NCI-H1105 (cell line): ENCODE measurements around the gene SEMA5A.

Experiments
- DNase-seq: peaks from one replicate; lab custom pipeline; 2025; lab: John Stamatoyannopoulos, UW

The SEMA5A gene

DNA sequence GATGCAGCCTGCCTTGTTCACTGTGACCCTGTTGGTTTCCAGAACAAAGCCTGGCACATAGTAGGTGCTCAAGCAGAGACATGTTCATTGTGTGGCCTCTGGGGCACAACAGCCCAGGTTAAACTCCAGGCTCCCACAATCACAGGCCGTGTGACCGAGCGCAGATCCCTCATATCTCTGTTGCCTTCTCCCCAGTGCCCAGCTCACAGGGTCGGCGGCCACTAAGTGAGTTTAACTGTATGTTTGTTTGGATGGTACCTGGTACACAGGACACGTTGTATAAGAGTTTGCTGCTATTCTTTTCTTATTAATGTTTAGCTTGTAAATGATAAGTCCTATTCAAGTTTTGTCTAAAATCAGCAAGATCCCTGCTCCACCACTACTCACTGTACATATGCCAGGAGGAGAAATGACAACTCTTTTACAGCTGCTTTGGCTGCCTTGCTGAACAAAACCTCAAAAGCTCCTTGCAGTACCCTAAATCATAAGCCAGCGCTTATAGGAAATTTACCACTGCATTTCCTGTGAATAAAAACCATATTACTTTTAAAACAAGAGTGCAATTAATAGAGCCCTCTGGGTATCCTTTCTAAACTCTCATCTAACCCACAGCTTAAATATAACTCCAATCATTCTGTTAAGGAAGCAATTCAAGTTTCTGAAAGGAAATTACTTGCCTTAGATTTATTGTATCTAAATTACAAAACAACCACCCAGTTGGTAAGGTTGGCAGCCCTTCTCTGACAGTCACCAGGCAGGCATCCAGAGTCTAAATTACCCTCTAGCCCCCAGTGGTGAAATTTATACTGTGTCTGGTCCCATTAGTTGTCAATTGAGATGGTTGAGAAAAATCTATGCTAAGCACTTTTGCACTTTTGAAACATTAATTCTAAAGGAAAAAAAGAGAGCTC is 379.4 kb downstream of the SEMA5A start:
- no peak for DNase-seq

DNA sequence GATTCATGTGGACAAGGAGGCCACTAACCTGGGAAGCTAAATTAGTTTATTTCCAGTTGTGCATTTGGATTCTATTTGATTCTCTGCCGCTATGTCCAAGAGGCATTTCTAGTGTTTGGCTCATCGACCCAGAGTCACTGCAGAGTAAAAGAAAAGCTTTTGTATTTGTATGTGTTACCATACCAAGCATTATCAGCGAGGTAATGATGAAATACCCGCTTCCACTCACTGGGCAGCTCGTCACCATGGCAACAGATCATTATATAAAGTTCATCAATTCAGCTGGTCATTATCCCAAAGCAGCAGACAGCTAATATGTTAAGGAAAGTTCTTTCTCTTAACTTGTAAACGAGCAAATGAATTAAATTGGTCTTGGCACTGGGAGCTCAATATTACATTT is 380.3 kb downstream of the SEMA5A start:
- no peak for DNase-seq

DNA sequence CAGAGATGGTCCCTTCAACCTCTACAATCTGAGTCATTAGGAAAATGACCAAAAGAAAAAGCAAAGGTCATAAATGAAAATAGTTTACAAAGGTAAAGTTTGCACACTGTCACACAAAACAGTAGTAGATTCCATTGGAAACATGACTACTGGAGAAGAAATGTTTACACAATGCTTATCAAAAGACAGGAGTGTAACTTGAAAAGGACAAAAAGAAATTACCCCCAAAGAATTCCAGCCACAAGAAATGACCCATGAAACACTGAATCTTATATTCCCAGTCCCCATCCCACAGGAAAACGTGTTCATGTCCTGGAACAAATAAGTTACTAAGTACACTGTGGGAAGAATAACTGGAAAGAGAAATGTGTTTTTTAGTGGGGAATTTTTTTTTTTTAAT is 385.1 kb downstream of the SEMA5A start:
- DNase-seq = no peak

DNA sequence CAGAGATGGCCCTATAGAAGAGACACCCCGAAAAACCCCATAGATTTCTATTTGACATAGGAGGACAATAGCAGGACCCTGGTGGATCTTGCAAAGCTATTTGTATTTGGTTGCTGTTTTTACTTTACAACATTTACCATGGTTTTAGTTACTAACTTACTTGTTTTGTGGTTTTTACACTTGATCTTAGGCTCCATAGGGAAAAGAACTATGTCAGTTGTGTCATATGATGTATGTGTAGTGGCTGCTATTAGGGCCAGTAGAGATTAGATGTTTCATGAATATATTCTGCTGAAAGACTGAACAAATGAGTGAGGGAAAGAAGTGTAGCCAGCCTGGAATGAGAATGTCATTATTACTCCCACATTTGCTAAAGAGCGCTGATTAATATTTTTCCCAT is 388.1 kb downstream of the SEMA5A start:
- DNase-seq = no peak

DNA sequence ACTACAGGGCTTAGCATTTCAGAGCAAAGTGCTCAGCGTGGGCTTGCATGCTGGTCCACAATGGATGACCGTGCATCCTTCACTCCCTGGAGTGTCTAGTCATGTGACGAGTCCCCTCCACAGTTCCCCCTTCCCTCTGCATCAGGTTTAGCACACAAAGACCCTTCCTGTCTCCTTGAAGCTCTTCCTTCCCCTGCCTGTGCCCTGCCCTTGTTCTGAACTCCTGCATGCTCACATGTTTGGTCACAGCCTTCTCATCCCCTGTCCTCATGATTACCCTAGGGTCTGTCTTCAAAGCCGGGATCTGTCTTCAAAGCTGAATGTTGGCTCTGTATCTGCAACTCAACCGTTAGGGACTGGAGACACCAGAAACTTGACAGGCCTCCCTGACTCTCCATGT is 388.9 kb downstream of the SEMA5A start:
- no peak for DNase-seq

DNA sequence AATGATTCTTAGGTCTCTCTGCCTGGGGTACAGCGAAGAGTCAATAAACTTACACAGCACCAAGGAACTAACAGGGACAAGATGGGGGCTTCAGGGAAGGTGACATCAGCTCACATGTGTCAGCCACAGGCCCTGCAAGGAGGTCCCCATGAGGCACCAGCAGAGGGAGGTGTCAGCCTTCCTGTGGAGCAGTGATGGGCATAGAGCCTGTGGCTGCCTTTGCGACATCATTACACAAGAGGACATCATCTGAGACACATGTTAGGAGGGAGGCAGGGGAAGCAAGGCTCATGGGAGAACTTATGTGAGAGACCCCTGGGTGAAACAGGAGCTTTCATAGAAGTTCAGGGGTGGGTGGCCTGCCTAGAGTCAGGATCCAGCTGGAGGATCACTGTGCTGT is 389.6 kb downstream of the SEMA5A start:
- DNase-seq = no peak

DNA sequence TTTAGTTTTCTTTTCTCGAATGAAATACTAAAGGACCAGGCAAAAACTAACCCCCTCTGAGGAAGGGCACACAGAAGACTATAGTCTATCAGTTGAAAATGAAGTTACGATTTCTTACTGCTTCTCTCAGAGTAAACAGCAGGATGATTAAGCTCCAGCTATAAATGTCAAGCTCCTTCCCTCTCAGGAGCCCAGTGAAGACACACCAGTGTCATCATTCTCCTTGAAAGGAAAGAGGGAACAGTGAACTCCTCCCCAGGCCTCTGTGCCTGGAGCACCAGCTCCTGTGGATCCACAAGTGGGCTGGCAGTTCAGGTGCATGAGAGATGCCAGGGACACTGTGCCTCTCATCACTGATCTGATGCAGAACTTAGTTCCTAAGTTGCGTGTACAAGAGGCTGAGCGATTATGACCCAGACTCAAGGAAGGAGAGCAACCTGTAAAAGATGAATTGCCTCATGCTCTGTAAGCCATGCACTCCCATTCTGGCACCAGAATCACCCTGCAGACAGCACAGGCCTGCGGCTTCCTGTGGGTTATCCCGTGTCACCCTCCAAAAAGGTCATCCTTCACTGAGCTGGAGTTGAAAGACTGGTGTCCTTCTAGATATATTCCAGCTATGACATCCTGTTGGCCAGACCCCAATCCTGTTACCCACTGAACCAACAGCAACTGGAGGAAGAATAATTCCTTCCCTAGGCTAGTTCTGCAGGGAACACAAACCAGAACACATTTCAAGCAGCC is 394.0 kb downstream of the SEMA5A start:
- no peak for DNase-seq

DNA sequence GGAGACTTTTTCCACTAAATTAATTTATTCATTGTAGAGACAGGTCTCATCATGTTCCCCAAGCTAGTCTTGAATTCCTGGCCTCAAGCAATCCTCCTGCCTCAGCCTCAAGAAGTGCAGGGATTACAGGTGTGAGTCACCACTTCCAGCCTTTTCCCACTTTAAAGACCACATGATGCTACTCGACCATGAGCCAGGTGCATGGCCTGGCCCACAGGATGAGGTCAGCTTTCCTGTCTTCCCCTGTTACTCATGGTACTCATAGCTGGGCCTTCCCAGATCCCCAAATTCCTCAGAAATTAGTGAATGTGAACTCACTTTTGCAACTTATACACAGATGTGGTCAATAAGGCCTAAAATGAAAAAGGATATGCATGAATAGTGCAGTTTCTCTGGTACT is 395.9 kb downstream of the SEMA5A start:
- DNase-seq = no peak

DNA sequence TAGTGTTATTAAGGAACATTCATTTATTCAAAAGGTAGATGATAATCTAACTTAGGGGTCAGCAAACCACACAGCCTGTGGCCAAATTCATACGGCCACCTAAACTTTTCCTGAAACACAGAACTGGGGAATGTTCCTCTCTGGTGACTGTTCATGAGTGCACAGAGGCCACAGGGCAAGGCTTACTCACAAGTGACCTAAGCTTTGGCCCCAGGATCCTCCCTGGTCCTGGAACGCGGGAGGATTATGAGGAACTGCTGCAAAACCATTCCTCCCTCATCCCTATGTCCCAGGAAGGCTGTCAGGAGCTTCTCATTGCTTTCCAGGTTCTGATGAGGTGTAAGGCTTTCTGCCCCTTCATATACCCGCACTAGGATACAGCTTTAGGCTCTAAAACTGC is 397.6 kb downstream of the SEMA5A start:
- DNase-seq = no peak

DNA sequence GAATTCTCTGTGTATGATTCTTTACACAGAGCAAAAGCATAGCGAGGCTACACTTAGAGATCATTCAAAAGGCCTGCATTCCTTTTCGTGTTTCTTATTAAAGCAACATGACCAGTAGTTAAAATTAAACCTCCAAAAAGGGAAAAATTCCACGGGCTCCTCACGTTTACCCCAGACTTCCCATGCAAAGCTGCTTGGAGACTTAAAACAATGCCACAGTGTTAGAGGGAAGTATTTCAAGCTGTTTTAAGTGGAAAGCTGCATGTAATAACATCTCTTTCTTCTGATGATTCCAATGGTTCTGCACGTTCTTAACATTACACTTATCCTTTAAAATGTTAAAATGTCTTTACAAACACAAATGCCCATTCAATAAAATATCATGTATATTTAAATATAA is 405.2 kb downstream of the SEMA5A start:
- no peak for DNase-seq

DNA sequence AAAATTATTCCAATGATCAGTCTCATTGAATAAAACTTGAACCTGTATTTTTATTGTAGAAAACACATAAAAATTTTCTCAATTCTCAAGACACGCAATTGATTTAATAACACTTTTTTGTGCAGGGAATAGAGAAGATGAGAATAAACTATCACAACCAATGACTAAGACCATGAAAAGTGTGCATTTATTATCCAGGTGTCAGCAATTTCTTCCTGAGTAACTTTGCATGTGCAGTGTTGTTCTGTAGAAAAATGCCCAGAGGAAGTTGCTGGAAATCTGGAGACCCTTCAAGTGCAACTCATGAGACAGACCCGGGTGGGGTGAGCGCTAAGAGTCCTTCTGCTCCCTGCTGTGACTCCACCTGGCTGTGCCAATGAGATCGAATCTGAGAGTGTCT is 405.7 kb downstream of the SEMA5A start:
- no peak for DNase-seq

DNA sequence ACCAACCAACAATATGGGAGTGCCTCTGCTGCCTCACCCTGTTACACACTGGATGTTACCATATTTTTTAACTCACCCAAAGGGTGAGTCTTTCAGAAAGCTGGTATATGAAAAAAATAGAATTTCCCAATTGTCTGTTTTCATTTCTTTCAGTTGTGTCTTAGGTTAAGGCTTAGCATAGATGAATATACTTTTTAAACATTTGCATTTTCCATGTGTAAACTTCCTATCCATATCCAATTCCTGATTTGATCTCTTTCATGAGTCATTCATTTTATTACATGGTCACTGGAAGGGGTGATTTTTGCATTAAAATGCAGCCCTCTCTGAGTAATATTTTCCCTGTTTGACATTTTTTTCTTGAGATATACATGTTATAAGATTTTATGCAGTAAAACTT is 406.5 kb downstream of the SEMA5A start:
- DNase-seq = no peak

DNA sequence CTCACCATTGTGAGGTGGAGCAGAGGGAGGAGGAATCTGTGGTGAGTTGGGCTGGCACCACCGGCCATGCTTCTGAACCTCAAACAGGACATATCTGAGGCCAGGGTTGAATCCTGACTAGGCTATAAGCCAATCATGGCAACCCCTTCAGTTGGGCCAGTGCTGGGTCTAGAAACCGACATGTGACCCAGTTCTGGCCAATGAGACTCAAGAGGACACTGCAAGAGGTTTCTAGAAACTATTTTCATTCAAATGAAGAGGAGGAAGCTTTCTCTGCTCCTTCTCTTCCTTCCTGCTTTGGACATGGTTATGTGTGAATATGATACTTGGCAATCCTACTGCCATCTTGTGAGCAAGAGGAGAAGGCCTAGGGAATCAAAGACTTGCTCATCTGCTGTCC is 417.7 kb downstream of the SEMA5A start:
- DNase-seq = no peak

DNA sequence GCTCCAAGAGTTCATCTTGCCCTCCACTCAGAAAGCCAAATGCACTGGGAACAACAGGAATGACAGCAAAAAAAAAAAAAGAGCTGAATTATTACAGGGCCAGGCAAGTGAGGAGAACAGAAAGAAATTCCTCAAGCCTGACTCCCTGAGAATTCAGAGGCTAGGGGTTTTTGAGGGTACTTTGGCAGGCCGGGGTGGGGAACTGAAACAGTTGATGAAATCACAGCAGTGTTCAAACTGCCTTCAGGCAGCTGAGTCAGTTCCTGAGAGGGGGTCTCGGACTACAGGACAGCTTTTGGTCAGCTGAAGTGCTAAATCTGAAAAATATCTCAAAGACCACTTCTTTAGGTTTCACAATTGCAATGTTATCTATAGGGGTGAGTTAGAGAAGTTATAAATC is 419.4 kb downstream of the SEMA5A start:
- no peak for DNase-seq

DNA sequence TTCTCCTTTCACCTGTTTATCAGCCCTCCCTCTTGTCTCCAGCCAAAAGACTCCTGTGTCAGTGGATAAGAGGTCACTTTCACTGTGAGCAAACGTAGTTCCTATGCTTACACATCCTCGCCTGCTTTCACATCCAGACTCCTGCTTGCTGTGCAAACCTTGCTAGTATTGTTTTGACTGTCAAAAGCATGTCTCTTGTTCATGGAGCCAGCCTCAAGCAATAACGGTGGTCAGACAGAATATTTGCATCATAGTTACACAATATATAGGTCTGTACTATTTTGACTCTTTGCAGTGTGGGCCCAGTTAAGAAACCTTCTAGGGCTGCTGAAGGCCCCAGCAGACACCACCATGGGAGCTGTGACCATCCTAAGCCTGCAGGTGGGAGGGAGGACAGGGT is 420.0 kb downstream of the SEMA5A start:
- DNase-seq = no peak

DNA sequence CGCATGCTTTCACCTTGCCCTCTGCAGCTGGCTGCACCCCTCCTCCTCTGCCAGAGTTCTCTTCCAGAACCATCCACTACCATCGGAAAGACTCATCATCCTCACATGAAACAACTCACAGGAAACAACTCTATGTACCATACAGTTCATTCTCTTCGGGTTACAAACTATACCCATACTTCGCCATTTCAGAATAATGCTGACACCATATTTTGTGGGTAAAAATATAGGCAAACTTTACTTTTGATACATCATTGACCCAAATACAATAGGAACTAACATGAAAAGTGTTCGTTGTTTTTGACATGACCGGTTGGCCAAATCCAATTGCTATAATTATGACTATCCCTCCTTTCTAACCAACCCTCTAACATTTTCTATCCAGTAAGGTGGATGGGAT is 421.0 kb downstream of the SEMA5A start:
- no peak for DNase-seq

DNA sequence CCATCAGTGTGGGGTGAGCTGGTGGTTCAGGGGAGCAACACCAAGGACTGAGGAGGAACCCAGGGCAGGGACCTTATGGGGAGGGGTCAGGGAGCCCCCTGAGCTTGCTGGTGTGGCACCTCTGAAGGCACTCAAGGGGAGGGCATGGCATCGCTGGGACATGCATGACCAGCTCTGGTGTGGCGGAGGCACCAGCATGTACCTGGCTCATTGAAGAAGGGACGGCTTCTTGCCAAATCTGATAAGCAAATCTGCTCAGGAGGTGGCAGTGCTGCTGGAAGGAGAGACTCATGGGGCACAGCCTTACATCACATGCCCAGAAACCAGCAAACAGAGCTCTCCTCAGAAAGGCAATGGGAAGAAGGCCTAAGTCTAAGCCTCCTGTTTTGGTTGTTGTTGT is 421.8 kb downstream of the SEMA5A start:
- DNase-seq = no peak

DNA sequence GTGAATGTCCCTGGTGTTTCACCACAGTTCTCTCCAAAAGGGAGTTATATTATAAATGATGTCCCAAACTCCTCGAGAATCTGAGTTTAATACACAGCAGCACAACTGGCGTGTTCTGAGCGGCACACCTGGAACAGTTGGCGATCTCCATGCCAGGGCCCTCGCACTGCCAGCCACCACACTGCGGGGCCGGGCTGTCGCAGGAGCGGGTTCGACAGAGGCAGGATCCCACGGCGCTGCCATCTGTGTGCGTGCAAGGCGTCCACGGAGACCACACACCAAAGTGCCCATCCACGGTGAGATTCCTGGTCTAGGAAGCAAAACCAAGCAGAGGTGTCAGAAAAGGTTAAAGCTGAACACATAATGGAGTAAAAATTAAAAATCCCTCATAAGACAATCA is 423.3 kb downstream of the SEMA5A start:
- DNase-seq = no peak

DNA sequence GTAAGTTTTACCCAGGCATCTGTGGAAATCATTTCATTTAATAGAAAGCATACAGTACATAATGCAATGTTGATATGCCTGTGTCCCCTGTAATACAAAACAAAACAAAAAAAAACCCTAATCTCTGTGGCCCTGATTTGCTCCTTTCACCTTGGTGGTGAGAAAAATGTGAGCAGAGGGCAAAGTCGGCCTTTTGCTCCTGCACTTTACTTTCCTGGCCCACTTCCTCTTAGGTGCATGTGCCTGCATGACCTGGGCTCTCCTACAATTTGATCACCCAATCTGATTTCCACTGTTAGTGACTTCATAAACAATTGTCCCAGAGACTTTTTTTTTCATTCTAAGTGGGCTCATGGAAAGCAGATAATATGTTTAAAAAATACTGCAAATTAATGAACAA is 424.3 kb downstream of the SEMA5A start:
- no peak for DNase-seq

DNA sequence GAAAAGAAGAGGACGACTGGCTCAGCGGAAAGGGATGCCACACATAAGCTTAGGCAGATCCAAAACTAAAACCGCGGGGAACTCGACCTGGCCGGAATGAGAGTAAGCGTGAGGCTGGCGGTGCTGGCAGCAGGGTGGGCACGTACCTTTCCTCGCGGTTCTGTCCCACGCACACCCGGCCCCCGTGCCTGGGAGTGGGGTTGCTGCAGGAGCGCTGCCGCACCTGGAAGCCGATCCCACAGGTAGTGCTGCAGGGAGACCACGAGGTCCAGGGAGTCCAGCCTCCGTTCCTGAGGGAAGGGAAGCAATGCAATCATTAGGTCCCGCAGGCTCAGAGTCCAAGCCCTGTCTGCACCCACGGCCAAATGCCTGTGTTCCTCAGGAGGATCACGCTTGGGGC is 427.0 kb downstream of the SEMA5A start:
- DNase-seq = no peak

DNA sequence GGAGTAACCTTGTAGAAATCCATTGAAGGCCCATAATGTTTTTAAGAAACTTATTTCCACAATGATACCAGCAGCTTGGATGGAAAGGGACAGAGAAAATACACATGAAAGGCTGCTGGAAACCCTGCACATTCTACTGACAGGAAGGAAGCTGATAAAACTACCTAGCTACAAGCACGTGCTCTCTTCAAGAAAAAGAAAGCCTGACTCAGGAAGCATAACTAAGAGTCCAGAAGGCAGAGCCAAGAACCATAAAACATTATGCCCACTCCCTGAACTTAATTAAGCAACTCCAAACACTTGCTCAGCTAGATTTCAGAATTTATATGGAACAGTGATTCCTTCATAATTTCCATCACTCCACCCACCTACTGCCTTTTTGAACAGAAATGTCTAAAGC is 430.8 kb downstream of the SEMA5A start:
- no peak for DNase-seq

DNA sequence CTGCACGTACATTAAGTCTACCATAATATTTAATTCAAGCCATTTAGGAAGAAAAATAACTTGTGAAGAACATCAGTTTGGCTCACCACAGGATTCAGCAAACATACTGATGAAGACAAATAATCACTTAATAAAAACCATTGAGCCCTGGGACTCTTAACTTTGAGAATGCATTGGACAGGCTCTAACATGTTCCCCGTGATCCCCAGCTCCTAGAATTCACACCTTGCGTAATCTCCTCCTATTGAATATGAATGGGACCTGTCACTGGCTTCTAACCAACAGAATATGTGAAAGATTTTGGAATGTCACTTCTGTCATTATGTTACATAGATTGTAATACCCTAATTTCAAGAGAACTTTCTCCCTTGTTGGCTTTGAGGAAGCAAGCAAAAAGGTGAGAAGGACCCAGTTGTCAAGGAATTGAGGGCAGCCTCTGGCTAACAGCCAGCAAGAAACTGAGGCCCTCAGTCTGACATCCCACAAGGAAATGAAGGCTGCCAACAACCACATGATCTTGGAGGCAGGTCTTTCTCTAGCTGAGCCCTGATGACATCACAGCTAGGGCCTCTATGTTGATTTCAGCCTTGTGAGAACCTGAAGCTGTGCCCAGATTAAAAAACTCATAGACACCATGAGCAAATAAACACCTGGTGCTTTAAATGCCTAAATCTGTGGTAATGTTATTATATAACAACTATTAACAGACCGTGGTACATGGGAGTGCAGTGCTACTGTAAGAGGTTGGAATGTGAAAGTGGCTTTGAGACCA is 433.2 kb downstream of the SEMA5A start:
- no peak for DNase-seq

DNA sequence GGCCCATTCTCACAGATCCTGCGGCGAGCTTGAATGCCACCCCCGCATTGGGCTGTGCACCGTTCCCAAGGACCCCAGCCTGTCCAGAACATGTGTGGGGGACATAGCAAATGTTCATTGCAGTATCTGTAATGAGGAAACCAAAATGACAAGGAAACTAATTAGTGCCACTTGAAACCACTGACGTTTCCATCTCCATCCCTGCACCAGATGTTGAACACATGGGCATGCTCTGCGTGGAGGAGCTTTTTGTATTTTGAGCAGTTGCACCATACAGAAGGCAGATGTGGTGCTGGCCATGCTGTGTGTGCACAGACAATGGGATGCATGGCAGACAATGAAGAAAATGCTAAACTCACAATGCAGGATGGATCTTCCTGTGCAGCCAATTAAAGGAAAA is 437.7 kb downstream of the SEMA5A start:
- no peak for DNase-seq
